HFFc6 (cell line): ENCODE measurements around the gene PTPRN2. TPM values are rescaled to one million over a fixed set of nuclear protein-coding genes. Genes with fewer than 3 reads are reported as not detected.

Experiments
- DNase-seq: peaks from one replicate; pipeline ENCODE4 v3.0.0-alpha.2; 2018
- H3K27ac Mint-ChIP-seq: 2 replicates; pipeline ENCODE4 v1.8.0; 2020; ENCODE audit warnings: mild to moderate bottlenecking, mixed read lengths
- H3K27me3 Mint-ChIP-seq: 2 replicates; pipeline ENCODE4 v1.8.0; 2021; ENCODE audit warnings: mild to moderate bottlenecking, moderate library complexity, mixed read lengths; ENCODE audit not compliant: insufficient read depth
- H3K36me3 Mint-ChIP-seq: 2 replicates; pipeline ENCODE4 v1.8.0; 2021; ENCODE audit warnings: low read depth, mixed read lengths
- H3K4me1 Mint-ChIP-seq: 2 replicates; pipeline ENCODE4 v1.8.0; 2020; ENCODE audit warnings: low read depth, mixed read lengths
- H3K4me3 Mint-ChIP-seq: 2 replicates; pipeline ENCODE4 v1.8.0; 2020; ENCODE audit warnings: mild to moderate bottlenecking, moderate library complexity, mixed read lengths
- H3K9me3 Mint-ChIP-seq: 2 replicates; pipeline ENCODE4 v1.8.0; 2020; ENCODE audit warnings: mild to moderate bottlenecking, mixed read lengths
- CTCF ChIP-seq: fragments of 200-600 bp; sonication (generic); IDR thresholded peaks from 2 replicates; pipeline ENCODE4 v1.5.0; 2021; ENCODE audit warnings: antibody characterized with exemption, mild to moderate bottlenecking
- total RNA-seq, 6 experiments: library from RNA; stranded (reverse); fragmentation: NEBNext Ultra II Directional; extraction: Animal tissue kit (Norgen Biotek cat#: 25700); gene quantifications; 2 replicates in 1 of 6; 3 replicates in 5 of 6; pipeline ENCODE4 v1.2.3, GENCODE V29; 2021

Gene PTPRN2
- total RNA-seq, 6 experiments from 2014 or later = 0.05 to 0.27 (median 0.23) TPM

- no peak for DNase-seq
- no peak overlapping the region for H3K4me3 Mint-ChIP-seq
- H3K27ac Mint-ChIP-seq = no peak overlapping the region
- H3K4me1 Mint-ChIP-seq = no peaks in the 10 kb centered on the region
- TF ChIP-seq CTCF = no peak
- peaks cover 5% of the 10 kb centered on the region for H3K36me3 Mint-ChIP-seq
- peaks cover 2% of the 10 kb centered on the region; the same call in 1 of the 2 replicates for H3K27me3 Mint-ChIP-seq
- peaks cover 70% of the 10 kb centered on the region for H3K9me3 Mint-ChIP-seq
These were observed 868.5 kb downstream of the PTPRN2 start for GRCh38 chr7:157719008-157719682.

GRCh38 chr7:157718303-157719007 is 869.2 kb downstream of the PTPRN2 start:
- H3K27me3 Mint-ChIP-seq = peaks cover 2% of the 10 kb centered on the region; the same call in 1 of the 2 replicates
- DNase-seq = no peak
- peaks cover 5% of the 10 kb centered on the region for H3K36me3 Mint-ChIP-seq
- no peaks in the 10 kb centered on the region for H3K4me1 Mint-ChIP-seq
- no peak overlapping the region for H3K4me3 Mint-ChIP-seq
- H3K9me3 Mint-ChIP-seq = peaks cover 70% of the 10 kb centered on the region
- H3K27ac Mint-ChIP-seq = no peak overlapping the region
- no peak for TF ChIP-seq CTCF

- Mint-ChIP-seq H3K27me3 (peaks cover 2% of the 10 kb centered on the region; the same call in 1 of the 2 replicates), H3K4me1 (no peaks in the 10 kb centered on the region), H3K9me3 (peaks cover 71% of the 10 kb centered on the region), H3K27ac (no peak overlapping the region), H3K4me3 (no peak overlapping the region), H3K36me3 (peaks cover 5% of the 10 kb centered on the region)
- no peak for DNase-seq
- TF ChIP-seq CTCF = no peak
These were observed 870.1 kb downstream of the PTPRN2 start for GRCh38 chr7:157717211-157718174.

- no peak for DNase-seq
- Mint-ChIP-seq H3K27ac (no peak overlapping the region), H3K9me3 (peaks cover 66% of the 10 kb centered on the region), H3K4me3 (no peak overlapping the region), H3K36me3 (peaks cover 5% of the 10 kb centered on the region), H3K27me3 (no peaks in the 10 kb centered on the region; the same call in 1 of the 2 replicates), H3K4me1 (no peaks in the 10 kb centered on the region)
- no peak for TF ChIP-seq CTCF
These were observed 871.7 kb downstream of the PTPRN2 start for GRCh38 chr7:157715938-157716280.
